Left ventricle myocardium superior (tissue), 1 donor: Measurements from ENCODE around the gene AMPH. TPM values are rescaled to one million over a fixed set of nuclear protein-coding genes. Genes with fewer than 3 reads are reported as not detected.
"Not testable (repeated sequence)": the region's sequence is repeated elsewhere in the genome, so short reads cannot be mapped to it uniquely, and the experiment has no call there.

Experiments used
- ATAC-seq: fragments of 200-7000 bp; cut with Tn5 transposase; one replicate; pipeline ENCODE4 v1.9.1; 2020; ENCODE audit warnings: mild to moderate bottlenecking, moderate library complexity
- DNase-seq: peaks from one replicate; pipeline ENCODE4 v3.0.0-alpha.2; 2020
- intact Hi-C: fragments of 100-400 bp; cut with micrococcal nuclease; formaldehyde crosslinking; loops from one replicate; pipeline ENCODE4 v1.11.0; 2022
- total RNA-seq: library from RNA; stranded (reverse); fragmentation: NEBNext Ultra II Directional; extraction: Animal tissue kit (Norgen Biotek cat#: 25700); gene quantifications from one replicate; pipeline ENCODE4 v1.2.1, GENCODE V29; 2021
- donor health status: DM: no; HTN: yes; CAD: no; lungs with severe emphysema.

The AMPH gene
- total RNA-seq, 1 donor from 2014 or later: 2.1 TPM

- intact Hi-C loops: no loop called here
- ATAC-seq: no peak
- DNase-seq: no peak
Observed at GRCh38 chr7:38339953-38340819, 291.0 kb downstream of the AMPH start.

GRCh38 chr7:38336148-38336515, 295.0 kb downstream of the AMPH start:
- DNase-seq, intact Hi-C loops, ATAC-seq: not testable (repeated sequence)

- DNase-seq: peak; percentile 83
- intact Hi-C loops: no loop called here
- peak; percentile 94 for ATAC-seq
Observed at GRCh38 chr7:38335492-38336147, 295.6 kb downstream of the AMPH start.

- DNase-seq (no peak), ATAC-seq (peak; percentile 44)
- intact Hi-C loops: no loop called here
Observed at GRCh38 chr7:38335128-38335491, 296.1 kb downstream of the AMPH start.

GRCh38 chr7:38334163-38334562, 297.0 kb downstream of the AMPH start:
- DNase-seq (no peak), ATAC-seq (no peak)
- intact Hi-C loops: no loop called here
